ENCODE measurements around the gene MED17. TPM values are rescaled to one million over a fixed set of nuclear protein-coding genes. Genes with fewer than 3 reads are reported as not detected.

The MED17 gene
- total RNA-seq, 1 experiment from 2014 or later = 26.9 TPM

- POLR2A ChIA-PET (ENCODE audit: unreplicated experiment) = interaction anchor here (0.8 kb wide), 1 partner anchor 25 kb away, joined by 4 read pairs; no protein-coding TSS in a partner anchor
- peaks cover 25% of the 10 kb centered on the region; the same call in 1 of the 2 replicates for H3F3A ChIP-seq (ENCODE audit: insufficient read depth, low read depth)
- no TSS peak for BruUV-seq (replicated peaks)
- no peaks in the 10 kb centered on the region for H3K27me3 ChIP-seq (ENCODE audit: insufficient read depth, low read depth)
- H3K4me3 ChIP-seq = no peak overlapping the region
- H3K27ac ChIP-seq = no peak overlapping the region
- H3K9me2 ChIP-seq (ENCODE audit: insufficient read depth) = no peaks in the 10 kb centered on the region
- intact Hi-C loops (cut with micrococcal nuclease; ENCODE audit: unreplicated experiment) = loop anchor here (1.0 to 2.0 kb wide), 2 partner anchors 25 to 102 kb away; partner anchors contain the start of genes C11orf54 and TAF1D
- no peaks in the 10 kb centered on the region for H3K36me3 ChIP-seq (ENCODE audit: low read depth)
- no peak overlapping the region for H2AFZ ChIP-seq
- H3K4me1 ChIP-seq (replicated peaks; ENCODE audit: insufficient read depth) = peaks cover 10% of the 10 kb centered on the region
- no peak for TF ChIP-seq EZH2 (IDR thresholded peaks at IDR 0.05; ENCODE audit: low read depth)
- TF ChIP-seq, protein P1, sequence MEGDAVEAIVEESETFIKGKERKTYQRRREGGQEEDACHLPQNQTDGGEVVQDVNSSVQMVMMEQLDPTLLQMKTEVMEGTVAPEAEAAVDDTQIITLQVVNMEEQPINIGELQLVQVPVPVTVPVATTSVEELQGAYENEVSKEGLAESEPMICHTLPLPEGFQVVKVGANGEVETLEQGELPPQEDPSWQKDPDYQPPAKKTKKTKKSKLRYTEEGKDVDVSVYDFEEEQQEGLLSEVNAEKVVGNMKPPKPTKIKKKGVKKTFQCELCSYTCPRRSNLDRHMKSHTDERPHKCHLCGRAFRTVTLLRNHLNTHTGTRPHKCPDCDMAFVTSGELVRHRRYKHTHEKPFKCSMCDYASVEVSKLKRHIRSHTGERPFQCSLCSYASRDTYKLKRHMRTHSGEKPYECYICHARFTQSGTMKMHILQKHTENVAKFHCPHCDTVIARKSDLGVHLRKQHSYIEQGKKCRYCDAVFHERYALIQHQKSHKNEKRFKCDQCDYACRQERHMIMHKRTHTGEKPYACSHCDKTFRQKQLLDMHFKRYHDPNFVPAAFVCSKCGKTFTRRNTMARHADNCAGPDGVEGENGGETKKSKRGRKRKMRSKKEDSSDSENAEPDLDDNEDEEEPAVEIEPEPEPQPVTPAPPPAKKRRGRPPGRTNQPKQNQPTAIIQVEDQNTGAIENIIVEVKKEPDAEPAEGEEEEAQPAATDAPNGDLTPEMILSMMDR (conservative IDR thresholded peaks at IDR 0.05) = no peak
- CTCF ChIA-PET = interaction anchor here (0.5 kb wide), 1 partner anchor 79 kb away, joined by 4 read pairs; no protein-coding TSS in a partner anchor
- no peaks in the 10 kb centered on the region for H3K79me2 ChIP-seq (ENCODE audit: low read depth)
- H3K4me2 ChIP-seq = peak overlapping the region; percentile 48
- H4K20me1 ChIP-seq (ENCODE audit: insufficient read depth) = no peaks in the 10 kb centered on the region
- DNase-seq = peak; percentile 90 to 91
- H3K9me3 ChIP-seq (ENCODE audit: insufficient read depth, low read depth) = no peaks in the 10 kb centered on the region
Observed at GRCh38 chr11:93842461-93842860, 58.4 kb downstream of the MED17 start.

- Histone ChIP-seq H3K4me3 (no peak overlapping the region), H3F3A (ENCODE audit: insufficient read depth, low read depth) (peaks cover 24% of the 10 kb centered on the region; the same call in 1 of the 2 replicates), H3K27ac (no peak overlapping the region), H2AFZ (no peak overlapping the region), H3K79me2 (ENCODE audit: low read depth) (no peaks in the 10 kb centered on the region), H4K20me1 (ENCODE audit: insufficient read depth) (no peaks in the 10 kb centered on the region), H3K4me1 (replicated peaks; ENCODE audit: insufficient read depth) (peaks cover 10% of the 10 kb centered on the region), H3K9me2 (ENCODE audit: insufficient read depth) (no peaks in the 10 kb centered on the region), H3K36me3 (ENCODE audit: low read depth) (no peaks in the 10 kb centered on the region), H3K9me3 (ENCODE audit: insufficient read depth, low read depth) (no peaks in the 10 kb centered on the region), H3K4me2 (no peak overlapping the region), H3K27me3 (ENCODE audit: insufficient read depth, low read depth) (no peaks in the 10 kb centered on the region)
- POLR2A ChIA-PET (ENCODE audit: unreplicated experiment) = no interaction called here
- no TSS peak for BruUV-seq (replicated peaks)
- intact Hi-C loops (cut with micrococcal nuclease; ENCODE audit: unreplicated experiment) = loop anchor here (2.0 kb wide), 1 partner anchor 103 kb away; the partner anchor contains the start of genes C11orf54 and TAF1D
- DNase-seq = no peak
- no peak for TF ChIP-seq EZH2 (IDR thresholded peaks at IDR 0.05; ENCODE audit: low read depth)
- TF ChIP-seq, protein P1 (conservative IDR thresholded peaks at IDR 0.05) = no peak
- CTCF ChIA-PET = no interaction called here
Observed at GRCh38 chr11:93843906-93844305, 59.8 kb downstream of the MED17 start.

DNA sequence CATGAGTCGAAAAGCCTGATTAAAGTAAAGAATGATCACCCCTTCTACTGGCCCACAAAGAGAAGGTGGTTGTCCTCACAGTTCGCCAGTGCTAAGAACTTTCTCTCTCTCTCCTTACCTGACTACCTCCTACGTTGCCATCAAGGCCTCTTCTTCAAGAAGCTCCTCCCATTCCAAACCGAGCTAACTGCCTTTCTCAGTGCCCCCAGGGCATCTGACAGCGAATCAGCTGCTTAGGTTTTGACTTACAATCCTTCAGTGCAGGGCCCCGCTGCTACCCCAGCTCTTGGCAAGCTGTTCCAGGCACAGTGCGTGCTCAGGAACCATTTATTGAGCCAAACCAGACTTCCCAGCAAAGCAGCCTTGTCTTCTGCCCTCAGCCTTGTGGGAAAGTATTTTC is 60.5 kb downstream of the MED17 start:
- ChIA-PET POLR2A (ENCODE audit: unreplicated experiment) (no interaction called here), CTCF (no interaction called here)
- Histone ChIP-seq H3K79me2 (ENCODE audit: low read depth) (no peaks in the 10 kb centered on the region), H3K4me2 (no peak overlapping the region), H2AFZ (no peak overlapping the region), H3K27ac (no peak overlapping the region), H3K9me2 (ENCODE audit: insufficient read depth) (no peaks in the 10 kb centered on the region), H4K20me1 (ENCODE audit: insufficient read depth) (no peaks in the 10 kb centered on the region), H3K9me3 (ENCODE audit: insufficient read depth, low read depth) (no peaks in the 10 kb centered on the region), H3K4me1 (replicated peaks; ENCODE audit: insufficient read depth) (peaks cover 14% of the 10 kb centered on the region), H3K36me3 (ENCODE audit: low read depth) (no peaks in the 10 kb centered on the region), H3F3A (ENCODE audit: insufficient read depth, low read depth) (peaks cover 24% of the 10 kb centered on the region; the same call in 1 of the 2 replicates), H3K4me3 (no peak overlapping the region), H3K27me3 (ENCODE audit: insufficient read depth, low read depth) (no peaks in the 10 kb centered on the region)
- BruUV-seq (replicated peaks) = no TSS peak
- intact Hi-C loops (cut with micrococcal nuclease; ENCODE audit: unreplicated experiment) = no loop called here
- DNase-seq = no peak
- TF ChIP-seq, protein P1 (conservative IDR thresholded peaks at IDR 0.05) = no peak
- no peak for TF ChIP-seq EZH2 (IDR thresholded peaks at IDR 0.05; ENCODE audit: low read depth)
